H1 (cell line): Measurements from ENCODE around the gene DRD2. TPM values are rescaled to one million over a fixed set of nuclear protein-coding genes. Genes with fewer than 3 reads are reported as not detected.

Experiments
- NANOG ChIP-seq: IDR thresholded peaks from 2 replicates; pipeline ENCODE4 v1.6.1; 2011; ENCODE audit warnings: low read length, low read depth, mild to moderate bottlenecking, inconsistent platforms; ENCODE audit not compliant: insufficient read depth, poor library complexity, severe bottlenecking
- polyA plus RNA-seq, 7 experiments: library from polyadenylated mRNA; depleted of rRNA in 3 of 7; stranded (reverse) in 5 of 7; unstranded in 2 of 7; fragments of >200 nt in 5 of 7; fragments of 200-250 nt in 2 of 7; gene quantifications; 1 replicate in 5 of 7; 2 replicates in 1 of 7; 4 replicates in 1 of 7; pipeline versions ENCODE4 v1.2.1 to v1.2.3, GENCODE V29; 2011 to 2013; ENCODE audit warnings: missing spikeins in 2 of 7, mixed read lengths in 2 of 7
- total RNA-seq: library from RNA; stranded (reverse); fragmentation: NEBNext Ultra II Directional; extraction: Animal tissue kit (Norgen Biotek cat#: 25700); gene quantifications from 2 replicates; pipeline ENCODE4 v1.2.1, GENCODE V29; 2021

DRD2 gene
- total and polyA plus RNA-seq, 2 of the 8 experiments (the other 6 are each of a cell fraction or from before 2014, with no cell fraction given): 0.26 to 0.41 TPM

GRCh38 chr11:113504071-113504470 is 28.9 kb upstream of the DRD2 start (continued):
- TF ChIP-seq NANOG: no peak
- TF ChIP-seq, all 59 proteins: peak for 0
